ENCODE data around the gene TMEM219.

GRCh38 chr16:29993903-29994599 lies 32.2 kb downstream of the TMEM219 start:
- TF ChIP-seq EZH2phosphoT487 (IDR thresholded peaks at IDR 0.05; ENCODE audit: low read depth, severe bottlenecking, unreplicated experiment) = no peak
- TF ChIP-seq, protein P1, sequence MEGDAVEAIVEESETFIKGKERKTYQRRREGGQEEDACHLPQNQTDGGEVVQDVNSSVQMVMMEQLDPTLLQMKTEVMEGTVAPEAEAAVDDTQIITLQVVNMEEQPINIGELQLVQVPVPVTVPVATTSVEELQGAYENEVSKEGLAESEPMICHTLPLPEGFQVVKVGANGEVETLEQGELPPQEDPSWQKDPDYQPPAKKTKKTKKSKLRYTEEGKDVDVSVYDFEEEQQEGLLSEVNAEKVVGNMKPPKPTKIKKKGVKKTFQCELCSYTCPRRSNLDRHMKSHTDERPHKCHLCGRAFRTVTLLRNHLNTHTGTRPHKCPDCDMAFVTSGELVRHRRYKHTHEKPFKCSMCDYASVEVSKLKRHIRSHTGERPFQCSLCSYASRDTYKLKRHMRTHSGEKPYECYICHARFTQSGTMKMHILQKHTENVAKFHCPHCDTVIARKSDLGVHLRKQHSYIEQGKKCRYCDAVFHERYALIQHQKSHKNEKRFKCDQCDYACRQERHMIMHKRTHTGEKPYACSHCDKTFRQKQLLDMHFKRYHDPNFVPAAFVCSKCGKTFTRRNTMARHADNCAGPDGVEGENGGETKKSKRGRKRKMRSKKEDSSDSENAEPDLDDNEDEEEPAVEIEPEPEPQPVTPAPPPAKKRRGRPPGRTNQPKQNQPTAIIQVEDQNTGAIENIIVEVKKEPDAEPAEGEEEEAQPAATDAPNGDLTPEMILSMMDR (IDR thresholded peaks at IDR 0.05; ENCODE audit: poor library complexity) = no peak
